ENCODE measurements around the gene LPXN.

- TF ChIP-seq STAT3 (IDR thresholded peaks at IDR 0.05; ENCODE audit: low read depth, low read length) (0 out of 2 replicates have a peak, but pooled peaks have one; percentile 69), ZNF384 (IDR thresholded peaks at IDR 0.05; ENCODE audit: borderline replicate concordance, low read depth, low read length) (no peak), BACH1 (IDR thresholded peaks at IDR 0.05; ENCODE audit: borderline replicate concordance) (0 out of 2 replicates have a peak, but pooled peaks have one; percentile 40), POLR2A (IDR thresholded peaks at IDR 0.05; ENCODE audit: low read depth, low read length) (peak; percentile 90)
Measured at GRCh38 chr11:58577555-58578135, 2.0 kb upstream of the LPXN start.

Data from GM12878 (cell line).